DND-41 (cell line): Measurements from ENCODE around the gene TNRC6B.

Experiments used
- EZH2 ChIP-seq: IDR thresholded peaks from 3 replicates; pipeline ENCODE4 v1.6.1; 2012; ENCODE audit warnings: borderline replicate concordance, low read depth, mild to moderate bottlenecking, moderate library complexity, low read length, inconsistent platforms; ENCODE audit not compliant: severe bottlenecking
- TF ChIP-seq, protein P1 (sequence below): IDR thresholded peaks from 2 replicates; pipeline ENCODE4 v1.5.1; 2012; ENCODE audit warnings: borderline replicate concordance, low read length, moderate library complexity, mild to moderate bottlenecking; ENCODE audit not compliant: poor library complexity, severe bottlenecking; ENCODE audit errors: extremely low read depth

DNA sequence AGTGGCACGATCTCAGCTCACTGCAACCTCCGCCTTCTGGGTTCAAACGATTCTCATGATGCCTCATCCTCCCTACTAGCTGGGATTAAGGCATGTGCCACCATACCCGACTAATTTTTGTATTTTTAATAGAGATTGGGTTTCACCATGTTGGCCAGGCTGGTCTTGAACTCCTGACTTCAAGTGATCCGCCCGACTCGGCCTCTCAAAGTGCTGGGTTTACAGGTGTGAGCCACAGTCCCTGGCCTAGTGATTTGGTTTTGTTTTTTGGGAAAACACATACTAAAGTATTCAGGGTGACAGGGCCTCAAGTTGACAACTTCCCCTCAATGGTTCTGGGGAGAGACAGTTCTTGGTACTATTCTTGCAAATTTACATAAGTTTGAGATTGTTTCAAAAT, 22.1 kb downstream of the TNRC6B start:
- no peak for TF ChIP-seq EZH2
- TF ChIP-seq, protein P1, sequence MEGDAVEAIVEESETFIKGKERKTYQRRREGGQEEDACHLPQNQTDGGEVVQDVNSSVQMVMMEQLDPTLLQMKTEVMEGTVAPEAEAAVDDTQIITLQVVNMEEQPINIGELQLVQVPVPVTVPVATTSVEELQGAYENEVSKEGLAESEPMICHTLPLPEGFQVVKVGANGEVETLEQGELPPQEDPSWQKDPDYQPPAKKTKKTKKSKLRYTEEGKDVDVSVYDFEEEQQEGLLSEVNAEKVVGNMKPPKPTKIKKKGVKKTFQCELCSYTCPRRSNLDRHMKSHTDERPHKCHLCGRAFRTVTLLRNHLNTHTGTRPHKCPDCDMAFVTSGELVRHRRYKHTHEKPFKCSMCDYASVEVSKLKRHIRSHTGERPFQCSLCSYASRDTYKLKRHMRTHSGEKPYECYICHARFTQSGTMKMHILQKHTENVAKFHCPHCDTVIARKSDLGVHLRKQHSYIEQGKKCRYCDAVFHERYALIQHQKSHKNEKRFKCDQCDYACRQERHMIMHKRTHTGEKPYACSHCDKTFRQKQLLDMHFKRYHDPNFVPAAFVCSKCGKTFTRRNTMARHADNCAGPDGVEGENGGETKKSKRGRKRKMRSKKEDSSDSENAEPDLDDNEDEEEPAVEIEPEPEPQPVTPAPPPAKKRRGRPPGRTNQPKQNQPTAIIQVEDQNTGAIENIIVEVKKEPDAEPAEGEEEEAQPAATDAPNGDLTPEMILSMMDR: no peak
